GM12874 (cell line): ENCODE measurements around the gene PMS2.

ENCODE experiments used
- TF ChIP-seq, protein P1 (sequence below): IDR thresholded peaks from 2 replicates; pipeline ENCODE4 v1.5.1; 2011; ENCODE audit warnings: low read depth, mild to moderate bottlenecking, control low read depth, low read length, moderate library complexity; ENCODE audit not compliant: insufficient read depth

Gene PMS2

DNA sequence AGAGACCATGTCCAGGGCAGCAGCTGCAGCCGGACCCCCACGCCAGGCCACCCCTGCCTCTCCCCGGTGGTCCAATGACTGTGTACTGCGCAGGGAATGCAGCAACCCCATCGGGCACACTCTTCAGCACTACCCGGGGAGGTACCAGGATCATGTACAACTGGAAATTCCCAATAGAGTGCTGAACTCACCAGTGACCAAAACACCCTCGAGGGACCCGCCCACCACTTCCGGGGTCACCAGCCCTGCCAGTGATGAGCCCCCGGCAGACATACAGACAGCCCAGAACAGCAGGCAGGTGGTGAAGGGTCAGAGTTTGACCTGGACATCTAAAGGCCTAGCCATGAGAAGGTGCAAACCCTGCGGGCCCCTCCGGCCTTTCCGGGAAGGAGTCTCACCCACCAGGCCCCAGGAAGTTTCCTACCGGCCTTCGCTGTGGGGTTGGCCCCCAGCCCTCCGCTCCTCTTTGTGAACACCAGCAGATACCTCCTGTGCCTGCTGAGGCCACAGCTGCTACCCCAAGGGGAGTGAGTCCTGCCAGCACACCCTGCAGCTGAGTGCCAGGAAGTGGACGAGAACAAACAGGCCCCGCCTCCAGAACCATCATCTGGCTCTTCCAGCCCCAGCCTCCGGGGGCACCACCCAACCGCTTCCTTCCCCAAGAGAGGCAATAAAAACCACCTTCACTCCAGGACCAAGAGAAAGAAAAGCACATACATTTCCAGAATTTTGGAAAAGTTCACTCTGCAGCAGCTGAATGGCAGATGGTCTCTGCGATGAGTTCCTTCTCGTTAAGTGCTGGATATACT, 17.4 kb upstream of the PMS2 start:
- TF ChIP-seq, protein P1, sequence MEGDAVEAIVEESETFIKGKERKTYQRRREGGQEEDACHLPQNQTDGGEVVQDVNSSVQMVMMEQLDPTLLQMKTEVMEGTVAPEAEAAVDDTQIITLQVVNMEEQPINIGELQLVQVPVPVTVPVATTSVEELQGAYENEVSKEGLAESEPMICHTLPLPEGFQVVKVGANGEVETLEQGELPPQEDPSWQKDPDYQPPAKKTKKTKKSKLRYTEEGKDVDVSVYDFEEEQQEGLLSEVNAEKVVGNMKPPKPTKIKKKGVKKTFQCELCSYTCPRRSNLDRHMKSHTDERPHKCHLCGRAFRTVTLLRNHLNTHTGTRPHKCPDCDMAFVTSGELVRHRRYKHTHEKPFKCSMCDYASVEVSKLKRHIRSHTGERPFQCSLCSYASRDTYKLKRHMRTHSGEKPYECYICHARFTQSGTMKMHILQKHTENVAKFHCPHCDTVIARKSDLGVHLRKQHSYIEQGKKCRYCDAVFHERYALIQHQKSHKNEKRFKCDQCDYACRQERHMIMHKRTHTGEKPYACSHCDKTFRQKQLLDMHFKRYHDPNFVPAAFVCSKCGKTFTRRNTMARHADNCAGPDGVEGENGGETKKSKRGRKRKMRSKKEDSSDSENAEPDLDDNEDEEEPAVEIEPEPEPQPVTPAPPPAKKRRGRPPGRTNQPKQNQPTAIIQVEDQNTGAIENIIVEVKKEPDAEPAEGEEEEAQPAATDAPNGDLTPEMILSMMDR, result peak; percentile 44; the same call in 1 of the 2 replicates

DNA sequence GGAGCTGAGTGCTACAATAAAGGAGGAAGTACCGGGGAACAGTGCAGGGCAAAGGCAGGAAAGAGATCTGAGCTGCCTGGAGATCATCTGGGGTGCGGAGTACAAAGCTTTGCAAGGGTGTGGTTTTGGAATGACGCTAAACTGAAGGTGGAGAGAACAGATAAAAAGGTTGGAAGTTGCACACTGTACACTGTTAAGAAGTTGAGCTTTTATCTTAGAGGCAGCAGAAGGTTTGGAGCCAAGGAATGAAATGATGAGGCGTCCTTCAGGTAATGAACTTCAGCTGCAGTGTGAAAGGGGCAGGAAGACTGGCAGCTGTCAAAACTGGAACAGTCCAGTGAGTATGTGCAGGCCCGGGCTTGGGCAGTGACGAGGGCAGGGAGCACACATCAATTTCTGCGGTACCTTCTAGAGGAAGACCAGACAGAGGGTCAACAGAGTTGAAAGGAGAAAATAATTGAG, 15.2 kb upstream of the PMS2 start:
- TF ChIP-seq, protein P1, result no peak

- TF ChIP-seq, protein P1, result no peak
Observed at GRCh38 chr7:6022707-6023106, 13.9 kb upstream of the PMS2 start.

- TF ChIP-seq, protein P1, result no peak
Observed at GRCh38 chr7:6020371-6021286, 11.8 kb upstream of the PMS2 start.

- TF ChIP-seq, protein P1, result no peak
Observed at GRCh38 chr7:6016653-6016966, 7.8 kb upstream of the PMS2 start.

GRCh38 chr7:6015917-6016652, 7.2 kb upstream of the PMS2 start:
- TF ChIP-seq, protein P1, result no peak
